22Rv1 (cell line): ENCODE data around the gene GNA15.
"Not testable (repeated sequence)": the region's sequence is repeated elsewhere in the genome, so short reads cannot be mapped to it uniquely, and the experiment has no call there.

Experiments used
- H3K27ac ChIP-seq: fragments of 450-650 bp; 2 replicates; pipeline ENCODE4 v1.5.1; 2017
- CTCF ChIP-seq: fragments of 450-650 bp; IDR thresholded peaks from 2 replicates; pipeline ENCODE4 v1.5.1; 2017; ENCODE audit warnings: mild to moderate bottlenecking
- ZFX ChIP-seq: fragments of 450-650 bp; IDR thresholded peaks from 2 replicates; pipeline ENCODE4 v1.6.1; 2017; ENCODE audit warnings: antibody characterized with exemption, borderline replicate concordance

GNA15 gene

DNA sequence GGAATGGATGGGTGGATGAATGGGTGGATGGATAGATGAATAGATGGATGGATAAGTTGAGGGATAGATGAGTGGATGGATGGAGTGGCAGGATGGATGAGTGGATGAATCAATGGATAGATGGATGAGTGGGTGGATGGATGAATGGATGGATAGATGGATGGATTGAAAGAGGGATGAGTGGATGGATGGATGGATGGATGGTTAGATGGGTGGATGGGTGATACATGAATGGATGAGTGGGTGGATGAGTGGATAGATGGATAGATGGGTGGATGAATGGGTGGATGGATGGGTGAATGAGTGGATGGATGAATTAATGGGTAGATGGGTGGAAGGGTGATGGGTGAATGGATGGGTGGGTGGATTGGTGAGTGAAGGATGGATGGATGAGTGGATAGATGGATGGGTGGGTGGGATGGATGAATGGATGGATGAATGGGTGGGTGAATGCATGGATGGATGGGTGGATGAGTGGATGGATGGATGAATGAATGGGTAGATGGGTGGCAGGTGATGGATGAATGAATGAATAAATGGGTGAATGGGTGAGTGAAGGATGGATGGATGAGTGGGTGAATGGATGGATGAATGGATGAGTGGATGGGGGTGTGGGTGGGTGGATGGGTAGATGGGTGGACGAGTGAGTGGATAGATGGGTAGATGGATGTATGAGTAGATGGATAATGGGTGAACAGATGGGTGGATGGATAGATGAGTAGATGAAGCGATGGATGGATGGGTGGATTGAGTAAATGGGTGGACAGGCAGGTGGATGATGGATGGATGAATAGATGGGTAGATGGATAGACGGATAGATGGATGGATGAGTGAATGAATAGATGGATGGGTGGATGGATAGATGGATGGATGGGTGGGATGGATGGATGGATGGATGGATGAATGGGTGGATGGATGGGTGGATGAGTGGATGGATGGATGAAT lies 17.7 kb downstream of the GNA15 start:
- no peak overlapping the region for H3K27ac ChIP-seq
- no peak for TF ChIP-seq ZFX
- no peak for TF ChIP-seq CTCF

- not testable (repeated sequence) for H3K27ac ChIP-seq
Measured at GRCh38 chr19:3154447-3154846, 18.6 kb downstream of the GNA15 start.

DNA sequence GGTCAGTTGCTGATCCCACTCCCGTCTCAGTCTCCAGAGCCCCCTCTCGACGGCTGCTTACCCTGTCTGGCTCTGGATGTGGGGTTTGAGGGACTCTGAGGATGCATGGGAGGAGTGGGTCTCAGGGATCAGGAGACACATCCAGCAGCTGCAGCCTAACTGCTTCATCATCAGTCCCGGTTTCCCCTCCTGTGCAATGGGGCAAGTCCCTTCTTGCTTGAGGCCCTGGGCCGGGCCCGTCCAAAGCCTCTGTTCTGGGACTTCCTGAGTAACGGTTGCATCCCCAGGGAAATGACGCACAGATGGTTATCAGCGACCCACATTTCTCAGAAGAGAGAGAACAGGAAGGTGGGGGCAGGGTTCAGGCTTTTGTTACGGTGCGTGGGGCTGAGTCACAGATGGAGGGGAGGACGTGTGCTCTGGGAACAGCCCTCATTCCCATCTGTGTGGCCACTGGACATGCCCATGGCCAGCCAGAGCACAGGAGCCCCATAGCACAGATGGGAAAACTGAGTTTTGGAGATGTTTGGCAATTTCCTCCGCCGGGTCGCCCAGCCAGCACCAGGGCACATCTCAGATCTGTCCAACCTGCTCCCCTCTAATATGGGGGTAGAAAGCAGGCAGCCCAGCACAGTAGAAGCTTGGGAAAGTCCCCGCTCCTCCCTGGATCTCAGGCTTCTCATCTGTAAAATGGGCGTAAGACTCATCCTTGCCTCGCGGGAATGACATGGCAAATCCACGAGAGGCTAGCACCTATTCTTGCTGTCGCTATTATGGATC lies 19.3 kb downstream of the GNA15 start:
- H3K27ac ChIP-seq, result no peak overlapping the region
- no peak for TF ChIP-seq ZFX
- no peak for TF ChIP-seq CTCF

- no peak overlapping the region for H3K27ac ChIP-seq
- TF ChIP-seq ZFX (no peak), CTCF (no peak)
Measured at GRCh38 chr19:3157096-3157845, 21.4 kb downstream of the GNA15 start.

- no peak for TF ChIP-seq ZFX
- no peak overlapping the region for H3K27ac ChIP-seq
Measured at GRCh38 chr19:3159565-3159964, 23.7 kb downstream of the GNA15 start.

GRCh38 chr19:3160219-3160618 lies 24.4 kb downstream of the GNA15 start:
- H3K27ac ChIP-seq, result no peak overlapping the region
- TF ChIP-seq CTCF (no peak), ZFX (no peak)

- H3K27ac ChIP-seq, result no peak overlapping the region
- TF ChIP-seq CTCF, result no peak
- no peak for TF ChIP-seq ZFX
Measured at GRCh38 chr19:3161453-3161852, 25.6 kb downstream of the GNA15 start.
